CD4-positive, alpha-beta memory T cell (primary cell): Measurements from ENCODE around the gene NBPF9. TPM values are rescaled to one million over a fixed set of nuclear protein-coding genes. Genes with fewer than 3 reads are reported as not detected.
"Not testable (repeated sequence)": the region's sequence is repeated elsewhere in the genome, so short reads cannot be mapped to it uniquely, and the experiment has no call there.

Source experiments
- CTCF ChIA-PET: fragments of 350-600 bp; sonication (Branson Sonifier 250); formaldehyde crosslinking; loops from one replicate; lab custom pipeline; 2021; ENCODE audit warnings: inconsistent platforms; ENCODE audit not compliant: partially characterized antibody; lab: Charles Lee
- POLR2A ChIA-PET: fragments of 350-600 bp; sonication (Branson Sonifier 250); formaldehyde crosslinking; loops from one replicate; lab custom pipeline; 2021; ENCODE audit not compliant: partially characterized antibody; lab: Charles Lee
- DNase-seq, 5 donors: peaks; one replicate each; pipeline versions ENCODE4 v3.0.0 to v3.0.0-alpha.2; 2020 to 2022; ENCODE audit warnings: mixed read lengths in 1 of 5
- H3K27ac ChIP-seq: one replicate; pipeline ENCODE4 v1.7.0; 2013; ENCODE audit warnings: low read depth, low read length
- H3K27me3 ChIP-seq: 2 replicates; pipeline ENCODE4 v1.7.0; 2013; ENCODE audit warnings: mild to moderate bottlenecking, low read length, moderate library complexity; ENCODE audit not compliant: insufficient read depth
- H3K36me3 ChIP-seq: 2 replicates; pipeline ENCODE4 v1.7.0; 2013; ENCODE audit warnings: mild to moderate bottlenecking, low read length, moderate library complexity; ENCODE audit not compliant: insufficient read depth
- H3K4me1 ChIP-seq: 2 replicates; pipeline ENCODE4 v1.7.0; 2013; ENCODE audit warnings: mild to moderate bottlenecking, low read length, moderate library complexity; ENCODE audit not compliant: insufficient read depth
- H3K4me3 ChIP-seq, 2 donors: one replicate each; pipeline ENCODE4 v1.7.0; 2013; ENCODE audit warnings: low read length in 2 of 2, mild to moderate bottlenecking in 1 of 2
- H3K9me3 ChIP-seq, 2 donors: one replicate each; pipeline ENCODE4 v1.7.0; 2013; ENCODE audit warnings: low read length in 2 of 2, control low read depth in 1 of 2; ENCODE audit not compliant: control insufficient read depth in 1 of 2
- H3K27ac Mint-ChIP-seq, 7 donors: one replicate each; pipeline ENCODE4 v1.8.0; 2020 to 2021; ENCODE audit warnings: mixed read lengths in 7 of 7, mild to moderate bottlenecking in 6 of 7, inconsistent platforms in 3 of 7, moderate library complexity in 3 of 7
- H3K27me3 Mint-ChIP-seq, 2 donors: one replicate each; pipeline ENCODE4 v1.8.0; 2020 to 2021; ENCODE audit warnings: mixed read lengths in 2 of 2
- H3K36me3 Mint-ChIP-seq, 2 donors: one replicate each; pipeline ENCODE4 v1.8.0; 2020 to 2021; ENCODE audit warnings: mixed read lengths in 2 of 2, inconsistent platforms in 1 of 2, mild to moderate bottlenecking in 1 of 2
- H3K4me1 Mint-ChIP-seq, 4 donors: one replicate each; pipeline ENCODE4 v1.8.0; 2020 to 2021; ENCODE audit warnings: mixed read lengths in 4 of 4, mild to moderate bottlenecking in 1 of 4
- H3K4me3 Mint-ChIP-seq, 8 donors: one replicate each; pipeline ENCODE4 v1.8.0; 2020 to 2021; ENCODE audit warnings: mixed read lengths in 8 of 8, mild to moderate bottlenecking in 7 of 8, moderate library complexity in 6 of 8, inconsistent platforms in 3 of 8
- H3K9me3 Mint-ChIP-seq, 8 donors: one replicate each; pipeline ENCODE4 v1.8.0; 2020 to 2021; ENCODE audit warnings: mixed read lengths in 8 of 8, mild to moderate bottlenecking in 5 of 8, inconsistent platforms in 3 of 8, moderate library complexity in 1 of 8
- intact Hi-C: fragments of 100-400 bp; cut with micrococcal nuclease; formaldehyde crosslinking; loops from one replicate; pipeline ENCODE4 v1.15.1; 2023
- polyA plus RNA-seq, 2 donors: library from polyadenylated mRNA; unstranded; fragments of 300-500 nt; fragmentation: Illumina TruSeq; gene quantifications; one replicate each; pipeline ENCODE4 v1.2.3, GENCODE V29; 2021
- total RNA-seq, 2 experiments: library from RNA; stranded (reverse); gene quantifications; one replicate each; pipeline ENCODE4 v1.2.3, GENCODE V29; 2021

Gene NBPF9
- total and polyA plus RNA-seq, 4 experiments from 2014 or later: 1.8 to 48.4 (median 25.6) TPM

DNA sequence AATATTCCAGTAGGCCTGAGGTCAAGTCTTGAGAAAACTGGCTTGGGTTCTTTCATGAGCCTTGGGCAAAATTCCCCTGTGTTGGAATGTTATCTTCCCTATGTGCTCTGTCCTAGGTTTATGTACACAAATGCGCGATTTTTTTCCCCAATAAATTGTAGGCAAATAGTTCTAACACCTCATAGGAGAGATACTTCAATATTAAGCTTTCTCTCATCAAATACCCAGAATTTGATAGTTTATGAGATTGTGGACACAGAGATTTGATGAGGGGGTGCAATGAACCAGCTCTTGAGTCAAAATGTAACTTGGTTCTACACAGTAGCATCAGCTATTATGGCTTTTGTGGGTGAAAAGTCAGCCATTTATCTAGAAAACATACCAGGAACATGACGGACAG lies 38.7 kb downstream of the NBPF9 start:
- peaks cover 14 to 19% of the 10 kb centered on the region in 2 donors for H3K36me3 Mint-ChIP-seq
- H3K9me3 Mint-ChIP-seq, intact Hi-C loops, H3K27me3 ChIP-seq, DNase-seq, POLR2A ChIA-PET, H3K9me3 ChIP-seq, H3K4me1 Mint-ChIP-seq, H3K27me3 Mint-ChIP-seq, CTCF ChIA-PET, H3K27ac ChIP-seq, H3K4me1 ChIP-seq, H3K4me3 ChIP-seq, H3K27ac Mint-ChIP-seq, H3K36me3 ChIP-seq, H3K4me3 Mint-ChIP-seq: not testable (repeated sequence)

DNA sequence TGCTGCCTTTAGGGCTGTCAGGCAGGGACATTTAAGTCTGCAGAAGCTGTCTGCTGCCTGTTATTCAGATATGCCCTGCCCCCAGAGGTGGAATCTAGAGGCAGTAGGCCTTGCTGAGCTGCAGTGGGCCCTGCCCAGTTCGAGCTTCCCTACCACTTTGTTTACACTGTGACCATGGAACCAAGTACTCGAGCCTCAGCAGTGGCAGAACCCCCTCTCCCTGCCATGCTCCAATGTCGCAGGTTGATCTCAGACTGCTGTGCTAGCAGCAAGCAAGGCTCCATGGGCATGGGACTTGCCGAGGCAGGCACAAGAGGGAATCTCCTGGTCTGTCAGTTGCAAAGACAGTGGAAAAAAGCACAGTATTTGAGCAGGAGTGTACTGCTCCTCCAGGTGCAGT lies 60.3 kb downstream of the NBPF9 start:
- H3K4me3 ChIP-seq, H3K9me3 Mint-ChIP-seq, CTCF ChIA-PET, intact Hi-C loops, H3K4me3 Mint-ChIP-seq, DNase-seq, H3K27ac Mint-ChIP-seq, H3K4me1 Mint-ChIP-seq, H3K36me3 Mint-ChIP-seq, POLR2A ChIA-PET, H3K27ac ChIP-seq, H3K27me3 Mint-ChIP-seq, H3K4me1 ChIP-seq, H3K36me3 ChIP-seq, H3K27me3 ChIP-seq, H3K9me3 ChIP-seq: not testable (repeated sequence)

DNA sequence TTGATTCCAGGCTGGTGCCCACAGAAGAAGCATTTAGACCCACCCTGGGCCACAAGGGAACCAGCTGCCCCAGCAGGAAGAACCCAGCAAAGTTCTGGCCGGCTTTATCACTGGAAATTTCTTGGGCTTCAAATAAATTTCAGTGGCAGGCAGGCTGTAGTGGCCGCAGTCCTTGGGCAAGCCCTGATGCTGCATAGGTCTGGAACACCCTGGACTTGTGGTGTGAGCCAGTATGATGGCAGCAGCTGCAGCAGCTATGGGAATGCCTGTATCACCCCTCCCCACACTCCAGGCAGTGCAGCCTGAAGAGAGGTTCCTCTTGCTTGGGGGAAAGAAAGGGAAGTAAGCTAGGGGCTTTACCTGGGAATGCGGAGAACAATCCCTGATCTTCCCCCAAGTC lies 69.4 kb downstream of the NBPF9 start:
- CTCF ChIA-PET, H3K27ac Mint-ChIP-seq, POLR2A ChIA-PET, H3K27me3 ChIP-seq, H3K4me3 ChIP-seq, H3K4me3 Mint-ChIP-seq, H3K36me3 Mint-ChIP-seq, H3K27ac ChIP-seq, H3K4me1 ChIP-seq, H3K27me3 Mint-ChIP-seq, H3K9me3 ChIP-seq, intact Hi-C loops, H3K4me1 Mint-ChIP-seq, DNase-seq, H3K9me3 Mint-ChIP-seq, H3K36me3 ChIP-seq: not testable (repeated sequence)

DNA sequence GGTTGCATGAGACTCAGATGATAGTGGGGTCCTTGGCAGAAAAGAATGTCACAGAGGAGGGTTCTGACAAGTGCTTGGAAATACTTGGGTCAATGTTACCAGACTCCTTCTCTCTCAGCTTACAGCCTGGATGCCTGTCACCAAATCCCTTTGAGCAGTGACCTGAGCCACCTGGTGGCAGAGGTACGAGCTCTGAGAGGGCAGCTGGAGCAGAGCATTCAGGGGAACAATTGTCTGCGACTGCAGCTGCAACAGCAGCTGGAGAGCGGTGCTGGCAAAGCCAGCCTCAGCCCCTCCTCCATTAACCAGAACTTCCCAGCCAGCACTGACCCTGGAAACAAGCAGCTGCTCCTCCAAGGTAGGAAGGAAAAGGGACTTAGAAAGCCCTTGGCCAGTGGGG lies 79.0 kb downstream of the NBPF9 start:
- intact Hi-C loops, H3K27me3 ChIP-seq, H3K36me3 Mint-ChIP-seq, POLR2A ChIA-PET, H3K9me3 Mint-ChIP-seq, H3K4me1 ChIP-seq, DNase-seq, H3K27ac Mint-ChIP-seq, H3K27ac ChIP-seq, H3K27me3 Mint-ChIP-seq, H3K4me1 Mint-ChIP-seq, H3K36me3 ChIP-seq, CTCF ChIA-PET, H3K4me3 Mint-ChIP-seq, H3K9me3 ChIP-seq, H3K4me3 ChIP-seq: not testable (repeated sequence)

DNA sequence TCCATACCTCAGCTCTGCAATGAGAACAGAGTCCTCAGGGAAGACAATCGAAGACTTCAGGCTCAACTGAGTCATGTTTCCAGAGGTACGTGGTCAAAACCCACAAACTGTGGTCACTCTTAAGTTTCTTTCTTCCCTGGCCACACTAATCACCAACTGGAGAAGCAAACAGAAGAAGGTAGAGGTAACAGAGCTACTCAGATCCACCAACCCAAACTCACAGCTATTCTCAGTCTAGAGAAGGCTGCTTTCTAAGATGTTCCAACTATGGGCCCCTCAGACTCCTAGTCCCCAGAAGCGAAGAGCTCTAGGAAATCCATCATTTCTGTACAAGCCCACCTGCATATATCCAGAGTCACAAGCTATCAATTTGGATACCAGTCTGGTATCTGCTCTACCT lies 84.8 kb downstream of the NBPF9 start:
- intact Hi-C loops: not testable (repeated sequence)

DNA sequence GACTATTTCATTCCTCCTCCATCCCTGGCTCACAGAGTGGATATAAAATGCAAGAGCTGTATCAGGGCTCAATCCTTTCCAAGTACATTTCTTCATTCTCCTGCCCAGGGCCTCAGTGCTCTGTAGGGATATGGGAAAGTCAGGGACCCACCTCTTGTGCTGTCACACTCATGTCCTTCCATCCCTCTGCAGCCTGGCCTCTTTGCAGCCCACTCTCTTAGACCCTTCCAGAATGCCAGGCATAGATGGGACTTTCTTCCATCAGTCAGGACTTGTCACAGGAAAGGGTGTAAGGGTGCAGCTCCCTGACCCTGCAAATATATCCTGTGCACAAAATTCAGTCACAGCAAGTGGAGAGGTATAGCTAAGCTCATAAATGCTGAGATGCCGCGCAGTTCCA lies 86.7 kb downstream of the NBPF9 start:
- H3K4me3 Mint-ChIP-seq, H3K9me3 Mint-ChIP-seq, H3K4me1 ChIP-seq, H3K4me1 Mint-ChIP-seq, DNase-seq, H3K27me3 Mint-ChIP-seq, CTCF ChIA-PET, H3K27ac ChIP-seq, H3K9me3 ChIP-seq, intact Hi-C loops, H3K36me3 ChIP-seq, H3K27ac Mint-ChIP-seq, H3K27me3 ChIP-seq, H3K36me3 Mint-ChIP-seq, POLR2A ChIA-PET, H3K4me3 ChIP-seq: not testable (repeated sequence)

More for the DNA sequence above, 84.8 kb downstream of the NBPF9 start:
- H3K9me3 ChIP-seq, CTCF ChIA-PET, H3K36me3 ChIP-seq, H3K9me3 Mint-ChIP-seq, H3K4me3 ChIP-seq, POLR2A ChIA-PET, DNase-seq, H3K27ac Mint-ChIP-seq, H3K4me1 Mint-ChIP-seq, H3K36me3 Mint-ChIP-seq, H3K4me3 Mint-ChIP-seq, H3K27me3 ChIP-seq, H3K27ac ChIP-seq, H3K27me3 Mint-ChIP-seq, H3K4me1 ChIP-seq: not testable (repeated sequence)

DNA sequence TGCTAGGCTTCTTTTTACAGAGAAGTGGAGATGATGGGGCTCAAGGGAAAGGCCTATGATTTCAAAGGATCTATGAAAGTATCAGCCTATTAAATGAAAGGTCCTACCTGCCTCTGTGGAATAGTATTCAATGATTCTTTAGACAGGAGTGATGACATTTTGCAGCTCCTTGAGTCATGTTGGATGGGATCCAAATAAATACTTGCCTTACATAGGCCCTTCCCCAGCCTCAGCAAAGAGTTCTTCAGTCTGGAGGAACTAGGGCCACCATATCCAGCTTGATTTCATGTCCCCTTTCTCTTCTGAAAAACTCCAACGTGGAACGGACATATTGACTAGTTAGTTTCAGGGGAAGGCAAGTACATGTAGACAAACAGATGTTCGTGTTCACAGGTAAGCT lies 87.8 kb downstream of the NBPF9 start:
- H3K9me3 Mint-ChIP-seq, H3K4me1 Mint-ChIP-seq, H3K27me3 Mint-ChIP-seq, POLR2A ChIA-PET, H3K4me1 ChIP-seq, H3K27ac ChIP-seq, H3K27me3 ChIP-seq, CTCF ChIA-PET, H3K27ac Mint-ChIP-seq, H3K36me3 ChIP-seq, H3K4me3 Mint-ChIP-seq, H3K36me3 Mint-ChIP-seq, H3K9me3 ChIP-seq, H3K4me3 ChIP-seq, DNase-seq, intact Hi-C loops: not testable (repeated sequence)

DNA sequence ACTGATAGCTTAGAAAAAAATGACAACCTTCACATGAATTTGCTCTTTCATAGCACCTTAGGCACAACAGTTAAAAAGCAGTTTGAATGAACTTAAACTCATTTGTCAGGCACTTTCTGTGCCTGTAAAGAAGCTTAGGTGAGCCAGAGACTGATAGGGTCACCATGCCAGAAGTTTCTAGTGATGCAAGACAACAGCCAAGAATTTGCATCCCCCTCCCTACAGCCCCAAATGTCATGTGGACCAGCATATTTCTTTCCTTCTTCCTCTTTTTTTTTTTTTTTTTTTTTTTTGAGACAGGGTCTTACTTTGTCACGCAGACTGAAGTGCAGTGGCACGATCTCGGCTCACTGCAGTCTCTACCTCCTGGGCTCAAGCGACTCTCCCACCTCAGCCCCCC lies 89.8 kb downstream of the NBPF9 start:
- H3K27ac Mint-ChIP-seq, H3K36me3 ChIP-seq, POLR2A ChIA-PET, H3K27me3 Mint-ChIP-seq, CTCF ChIA-PET, H3K27me3 ChIP-seq, H3K4me3 Mint-ChIP-seq, H3K4me1 ChIP-seq, H3K36me3 Mint-ChIP-seq, H3K27ac ChIP-seq, DNase-seq, intact Hi-C loops, H3K9me3 Mint-ChIP-seq, H3K9me3 ChIP-seq, H3K4me1 Mint-ChIP-seq, H3K4me3 ChIP-seq: not testable (repeated sequence)
